ENCODE data around the gene GALNT10.

GRCh38 chr5:154401931-154402330 lies 211.4 kb downstream of the GALNT10 start:
- TF ChIP-seq POLR2AphosphoS5 (IDR thresholded peaks at IDR 0.05; ENCODE audit: low read length) (no peak), POLR2A (IDR thresholded peaks at IDR 0.05; ENCODE audit: low read depth, low read length) (no peak), HDAC2 (IDR thresholded peaks at IDR 0.05) (no peak), USF2 (IDR thresholded peaks at IDR 0.05; ENCODE audit: borderline replicate concordance, low read depth, low read length) (no peak), EZH2 (IDR thresholded peaks at IDR 0.05; ENCODE audit: borderline replicate concordance, control insufficient read depth, low read depth, low read length) (no peak), EP300 (IDR thresholded peaks at IDR 0.05; ENCODE audit: borderline replicate concordance in 1 of 2, control insufficient read depth in 1 of 2, low read depth in 2 of 2, low read length in 2 of 2) (no peak), ASH2L (IDR thresholded peaks at IDR 0.05; ENCODE audit: borderline replicate concordance, low read depth) (no peak), ZSCAN29 (IDR thresholded peaks at IDR 0.05) (no peak), JUND (IDR thresholded peaks at IDR 0.05; ENCODE audit: low read depth, low read length) (no peak), ATF2 (IDR thresholded peaks at IDR 0.05; ENCODE audit: low read length) (no peak)
- TF ChIP-seq, protein P1, sequence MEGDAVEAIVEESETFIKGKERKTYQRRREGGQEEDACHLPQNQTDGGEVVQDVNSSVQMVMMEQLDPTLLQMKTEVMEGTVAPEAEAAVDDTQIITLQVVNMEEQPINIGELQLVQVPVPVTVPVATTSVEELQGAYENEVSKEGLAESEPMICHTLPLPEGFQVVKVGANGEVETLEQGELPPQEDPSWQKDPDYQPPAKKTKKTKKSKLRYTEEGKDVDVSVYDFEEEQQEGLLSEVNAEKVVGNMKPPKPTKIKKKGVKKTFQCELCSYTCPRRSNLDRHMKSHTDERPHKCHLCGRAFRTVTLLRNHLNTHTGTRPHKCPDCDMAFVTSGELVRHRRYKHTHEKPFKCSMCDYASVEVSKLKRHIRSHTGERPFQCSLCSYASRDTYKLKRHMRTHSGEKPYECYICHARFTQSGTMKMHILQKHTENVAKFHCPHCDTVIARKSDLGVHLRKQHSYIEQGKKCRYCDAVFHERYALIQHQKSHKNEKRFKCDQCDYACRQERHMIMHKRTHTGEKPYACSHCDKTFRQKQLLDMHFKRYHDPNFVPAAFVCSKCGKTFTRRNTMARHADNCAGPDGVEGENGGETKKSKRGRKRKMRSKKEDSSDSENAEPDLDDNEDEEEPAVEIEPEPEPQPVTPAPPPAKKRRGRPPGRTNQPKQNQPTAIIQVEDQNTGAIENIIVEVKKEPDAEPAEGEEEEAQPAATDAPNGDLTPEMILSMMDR (IDR thresholded peaks at IDR 0.05 in 2 of 3, conservative IDR thresholded peaks at IDR 0.05 in 1 of 3; ENCODE audit: control insufficient read depth in 2 of 3, extremely low read depth in 1 of 3, insufficient read depth in 1 of 3, low read depth in 3 of 3, low read length in 3 of 3): no peak
- TF ChIP-seq, protein P2, sequence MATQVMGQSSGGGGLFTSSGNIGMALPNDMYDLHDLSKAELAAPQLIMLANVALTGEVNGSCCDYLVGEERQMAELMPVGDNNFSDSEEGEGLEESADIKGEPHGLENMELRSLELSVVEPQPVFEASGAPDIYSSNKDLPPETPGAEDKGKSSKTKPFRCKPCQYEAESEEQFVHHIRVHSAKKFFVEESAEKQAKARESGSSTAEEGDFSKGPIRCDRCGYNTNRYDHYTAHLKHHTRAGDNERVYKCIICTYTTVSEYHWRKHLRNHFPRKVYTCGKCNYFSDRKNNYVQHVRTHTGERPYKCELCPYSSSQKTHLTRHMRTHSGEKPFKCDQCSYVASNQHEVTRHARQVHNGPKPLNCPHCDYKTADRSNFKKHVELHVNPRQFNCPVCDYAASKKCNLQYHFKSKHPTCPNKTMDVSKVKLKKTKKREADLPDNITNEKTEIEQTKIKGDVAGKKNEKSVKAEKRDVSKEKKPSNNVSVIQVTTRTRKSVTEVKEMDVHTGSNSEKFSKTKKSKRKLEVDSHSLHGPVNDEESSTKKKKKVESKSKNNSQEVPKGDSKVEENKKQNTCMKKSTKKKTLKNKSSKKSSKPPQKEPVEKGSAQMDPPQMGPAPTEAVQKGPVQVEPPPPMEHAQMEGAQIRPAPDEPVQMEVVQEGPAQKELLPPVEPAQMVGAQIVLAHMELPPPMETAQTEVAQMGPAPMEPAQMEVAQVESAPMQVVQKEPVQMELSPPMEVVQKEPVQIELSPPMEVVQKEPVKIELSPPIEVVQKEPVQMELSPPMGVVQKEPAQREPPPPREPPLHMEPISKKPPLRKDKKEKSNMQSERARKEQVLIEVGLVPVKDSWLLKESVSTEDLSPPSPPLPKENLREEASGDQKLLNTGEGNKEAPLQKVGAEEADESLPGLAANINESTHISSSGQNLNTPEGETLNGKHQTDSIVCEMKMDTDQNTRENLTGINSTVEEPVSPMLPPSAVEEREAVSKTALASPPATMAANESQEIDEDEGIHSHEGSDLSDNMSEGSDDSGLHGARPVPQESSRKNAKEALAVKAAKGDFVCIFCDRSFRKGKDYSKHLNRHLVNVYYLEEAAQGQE (IDR thresholded peaks at IDR 0.05; ENCODE audit: low read depth, low read length): no peak
